A549 treated with AZD2906 at 1 μM for 4 hours (cell line): ENCODE measurements around the gene RPAIN. TPM values are rescaled to one million over a fixed set of nuclear protein-coding genes. Genes with fewer than 3 reads are reported as not detected.

ENCODE experiments used
- total RNA-seq: library from RNA; stranded (reverse); fragments of 200-300 nt; extraction: Qiagen RNA extraction; gene quantifications from 5 replicates; pipeline ENCODE4 v1.2.3, GENCODE V29; 2022

The RPAIN gene, protein sequence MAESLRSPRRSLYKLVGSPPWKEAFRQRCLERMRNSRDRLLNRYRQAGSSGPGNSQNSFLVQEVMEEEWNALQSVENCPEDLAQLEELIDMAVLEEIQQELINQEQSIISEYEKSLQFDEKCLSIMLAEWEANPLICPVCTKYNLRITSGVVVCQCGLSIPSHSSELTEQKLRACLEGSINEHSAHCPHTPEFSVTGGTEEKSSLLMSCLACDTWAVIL
- 30.8 to 46.8 TPM (median 32.4 TPM) in 5 replicates for total RNA-seq

DNA sequence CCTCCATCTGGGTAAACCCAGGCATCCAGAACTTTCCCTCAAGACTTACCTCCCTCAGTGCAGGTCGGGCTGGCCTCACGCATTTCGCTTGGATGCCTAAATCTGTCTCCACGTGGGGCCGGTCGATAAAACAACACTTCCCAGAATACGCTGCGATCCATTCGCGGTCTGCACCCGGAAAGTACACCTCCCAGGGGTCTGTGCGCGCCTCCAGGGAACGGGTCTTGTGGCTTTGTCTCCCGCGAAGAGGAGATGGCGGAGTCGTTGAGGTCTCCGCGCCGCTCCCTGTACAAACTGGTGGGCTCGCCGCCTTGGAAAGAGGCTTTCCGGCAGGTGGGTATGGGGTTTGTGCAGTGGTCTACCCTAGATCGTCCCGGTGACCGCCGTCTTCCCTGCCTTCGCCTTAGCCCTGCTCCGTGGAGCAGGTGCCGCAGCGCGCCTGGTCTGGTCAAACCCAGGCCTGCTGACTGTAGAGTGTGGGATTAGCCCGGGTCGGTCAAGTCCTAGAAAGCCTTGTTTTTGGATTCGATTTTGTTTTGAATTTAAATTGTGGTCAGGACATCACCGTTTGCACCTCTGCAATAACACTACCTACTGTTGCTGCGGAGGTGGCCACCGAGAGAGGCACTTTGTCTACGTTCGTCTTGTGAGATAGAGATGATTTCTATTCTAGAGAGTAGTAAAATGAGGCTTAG, at the start of gene RPAIN:
TSS of gene RPAIN (plus strand) at position 224 of the 695 bp plus-strand sequence. CDS start at position 253, 29 bp downstream.

DNA sequence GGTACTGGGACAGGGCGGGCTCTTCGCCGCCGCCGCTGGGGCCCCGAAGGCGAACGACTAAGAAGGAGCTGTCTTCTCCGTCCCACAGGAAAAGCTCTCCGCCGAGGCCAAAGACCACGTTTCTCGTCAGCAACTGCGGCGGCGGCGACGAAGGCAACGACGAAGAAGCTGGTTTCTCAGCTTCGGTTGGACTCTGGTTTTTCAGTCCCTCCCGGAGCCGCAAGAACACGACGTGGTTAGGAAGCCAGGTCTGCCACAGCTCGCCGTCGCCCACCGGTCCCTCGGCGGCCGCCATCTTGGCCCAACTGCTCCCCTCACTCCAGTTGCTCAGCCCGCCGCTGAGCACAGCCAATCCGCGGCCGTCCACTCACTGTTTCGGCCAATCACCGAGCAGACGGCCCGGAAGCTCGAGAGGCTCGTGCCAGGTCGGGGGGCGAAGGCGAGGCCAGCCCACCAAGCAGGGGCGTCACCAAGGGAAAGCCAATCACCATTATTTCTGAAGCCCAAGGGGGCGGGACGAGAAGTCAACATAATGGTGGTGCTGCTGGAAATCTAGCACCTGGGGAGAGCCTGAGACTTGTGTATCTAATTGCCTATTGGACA, 525 bp upstream of the RPAIN start, which contains the start of gene NUP88:
TSS of gene NUP88 (minus strand) at position 307 of the 603 bp plus-strand sequence. CDS start at position 295, 12 bp downstream.

DNA sequence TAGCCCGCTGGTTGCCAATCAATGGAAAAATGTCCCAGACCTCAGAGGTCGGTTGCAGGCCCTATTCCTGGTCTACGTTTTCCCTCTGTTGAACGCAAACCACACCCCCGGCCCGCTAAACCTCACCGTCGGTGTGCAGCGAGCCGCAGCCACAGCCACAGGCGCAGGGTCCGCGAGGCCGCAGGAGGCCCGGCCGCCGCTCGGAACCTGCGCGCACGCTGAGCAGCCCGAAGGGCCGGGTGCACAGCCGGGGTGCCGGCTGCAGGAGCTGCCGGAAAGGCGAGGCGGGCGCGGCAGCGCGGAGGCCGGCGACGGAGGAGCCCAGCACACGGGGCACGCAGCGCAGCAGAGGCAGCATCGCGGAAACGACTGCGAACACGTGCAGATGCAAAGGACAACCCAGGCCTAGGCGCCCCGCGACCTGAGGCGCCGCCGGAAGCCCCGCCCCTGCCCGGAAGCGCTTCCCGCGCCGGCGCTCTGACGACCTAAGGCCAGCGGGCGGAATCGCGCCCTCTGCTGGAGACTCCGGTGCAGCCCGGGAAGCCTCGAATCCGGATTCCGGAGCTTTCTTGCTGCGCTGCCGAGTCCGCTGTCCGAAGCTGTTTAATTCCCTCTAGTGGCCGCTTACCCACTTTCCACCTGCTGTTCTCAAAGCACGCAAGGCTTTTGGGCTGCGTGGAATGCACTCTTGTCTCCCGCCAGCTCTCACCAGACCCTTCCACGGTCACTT, 18.9 kb downstream of the RPAIN start, which contains the start of gene C1QBP:
TSS of gene C1QBP (minus strand) at position 440 of the 730 bp plus-strand sequence. CDS start at position 358, 82 bp downstream.

Other genes with a start within 250 kb of the RPAIN start
- 1.1 to 1.6 TPM (median 1.5 TPM) in 5 replicates for gene ZNF594, start 228.3 kb upstream of the RPAIN start, total RNA-seq
- not detected in 5 replicates for gene SCIMP, start 185.3 kb upstream of the RPAIN start, total RNA-seq
- gene RABEP1, start 137.9 kb upstream of the RPAIN start, total RNA-seq = 38.3 to 41.5 TPM (median 39.1 TPM) in 5 replicates
- gene NUP88, start 520 bp upstream of the RPAIN start, total RNA-seq = 64.8 to 102 TPM (median 75.9 TPM) in 5 replicates
- gene C1QBP, start 19.0 kb downstream of the RPAIN start, total RNA-seq = 486 to 571 TPM (median 539 TPM) in 5 replicates
- 24.4 to 28.6 TPM (median 27.9 TPM) in 5 replicates for gene DHX33, start 48.8 kb downstream of the RPAIN start, total RNA-seq
- gene DERL2, start 66.0 kb downstream of the RPAIN start, total RNA-seq = 90.6 to 112 TPM (median 107 TPM) in 5 replicates
- 13.8 to 16.5 TPM (median 14.9 TPM) in 5 replicates for gene MIS12, start 66.4 kb downstream of the RPAIN start, total RNA-seq
- gene NLRP1, start 164.3 kb downstream of the RPAIN start, total RNA-seq = 2.5 to 3.4 TPM (median 2.7 TPM) in 5 replicates